ENCODE data around the gene C12orf50.

DNA sequence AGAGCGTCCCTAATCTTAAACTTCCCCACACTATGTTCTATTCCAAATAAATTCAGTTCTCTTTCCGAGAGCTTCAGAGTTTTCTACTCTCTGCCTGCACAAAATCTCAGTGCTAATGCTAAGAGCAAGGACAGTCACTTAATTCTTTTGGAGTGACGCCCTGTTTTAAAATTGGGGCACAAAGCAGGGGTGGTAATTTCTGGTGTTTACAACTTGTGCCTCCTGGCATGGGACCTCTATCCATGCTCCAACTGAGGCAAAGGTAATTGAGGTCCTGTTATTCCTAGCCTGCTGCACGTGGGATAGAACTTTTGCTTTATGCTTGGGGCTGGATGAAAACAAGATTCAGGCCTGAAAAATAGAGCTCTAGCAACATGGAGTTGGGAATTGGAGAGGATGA lies 22.9 kb downstream of the C12orf50 start:
- TF ChIP-seq, protein P1, sequence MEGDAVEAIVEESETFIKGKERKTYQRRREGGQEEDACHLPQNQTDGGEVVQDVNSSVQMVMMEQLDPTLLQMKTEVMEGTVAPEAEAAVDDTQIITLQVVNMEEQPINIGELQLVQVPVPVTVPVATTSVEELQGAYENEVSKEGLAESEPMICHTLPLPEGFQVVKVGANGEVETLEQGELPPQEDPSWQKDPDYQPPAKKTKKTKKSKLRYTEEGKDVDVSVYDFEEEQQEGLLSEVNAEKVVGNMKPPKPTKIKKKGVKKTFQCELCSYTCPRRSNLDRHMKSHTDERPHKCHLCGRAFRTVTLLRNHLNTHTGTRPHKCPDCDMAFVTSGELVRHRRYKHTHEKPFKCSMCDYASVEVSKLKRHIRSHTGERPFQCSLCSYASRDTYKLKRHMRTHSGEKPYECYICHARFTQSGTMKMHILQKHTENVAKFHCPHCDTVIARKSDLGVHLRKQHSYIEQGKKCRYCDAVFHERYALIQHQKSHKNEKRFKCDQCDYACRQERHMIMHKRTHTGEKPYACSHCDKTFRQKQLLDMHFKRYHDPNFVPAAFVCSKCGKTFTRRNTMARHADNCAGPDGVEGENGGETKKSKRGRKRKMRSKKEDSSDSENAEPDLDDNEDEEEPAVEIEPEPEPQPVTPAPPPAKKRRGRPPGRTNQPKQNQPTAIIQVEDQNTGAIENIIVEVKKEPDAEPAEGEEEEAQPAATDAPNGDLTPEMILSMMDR (conservative IDR thresholded peaks at IDR 0.05) = no peak
- no peak for TF ChIP-seq ZFX (IDR thresholded peaks at IDR 0.05)
